Vagina (tissue), 2 donors: ENCODE measurements around the gene ELL2.

Source experiments
- CTCF ChIP-seq, 3 experiments: fragments of 450-650 bp in 2 of 3; fragments of 200-600 bp in 1 of 3; sonication (generic) in 1 of 3; IDR thresholded peaks; one replicate each; pipeline ENCODE4 v1.5.1; 2017 to 2019; ENCODE audit warnings: antibody characterized with exemption in 3 of 3, mild to moderate bottlenecking in 2 of 3, moderate library complexity in 2 of 3
- POLR2A ChIP-seq, 2 donors: fragments of 450-650 bp; IDR thresholded peaks; one replicate each; pipeline ENCODE4 v1.6.1; 2017; ENCODE audit warnings: antibody characterized with exemption in 2 of 2, mild to moderate bottlenecking in 2 of 2, moderate library complexity in 2 of 2
- POLR2AphosphoS5 ChIP-seq, 2 donors: sonication (generic); formaldehyde crosslinking; IDR thresholded peaks; one replicate each; pipeline ENCODE4 v1.9.0; 2017; ENCODE audit warnings: antibody characterized with exemption in 2 of 2, mild to moderate bottlenecking in 2 of 2, low read depth in 1 of 2; ENCODE audit not compliant: insufficient read depth in 1 of 2

GRCh38 chr5:95839658-95840057 is 122.0 kb downstream of the ELL2 start:
- TF ChIP-seq CTCF (IDR thresholded peaks at IDR 0.05) (no peak), POLR2AphosphoS5 (IDR thresholded peaks at IDR 0.05; ENCODE audit: insufficient read depth in 1 of 2, low read depth in 1 of 2) (no peak), POLR2A (IDR thresholded peaks at IDR 0.05) (no peak)
